H1 (cell line): ENCODE data around the gene ERH. TPM values are rescaled to one million over a fixed set of nuclear protein-coding genes. Genes with fewer than 3 reads are reported as not detected.
A peak's percentile ranks its signal among the peaks of the same experiment; 100 is the strongest.

ENCODE experiments used
- CTCF ChIA-PET: fragments of 300-600 bp; sonication (Branson Sonifier 250); formaldehyde crosslinking; loops from one replicate; lab custom pipeline; 2021; ENCODE audit not compliant: partially characterized antibody; lab: Charles Lee
- POLR2A ChIA-PET: fragments of 300-600 bp; sonication (Branson Sonifier 250); formaldehyde crosslinking; loops from one replicate; lab custom pipeline; 2021; ENCODE audit warnings: inconsistent platforms; ENCODE audit not compliant: partially characterized antibody; lab: Charles Lee
- DNase-seq, 2 experiments: peaks; one replicate each; pipeline versions ENCODE4 v3.0.0 to v3.0.0-alpha.2; 2010 to 2022; ENCODE audit warnings: low spot score in 2 of 2, low read depth in 1 of 2, mixed read lengths in 1 of 2
- FAIRE-seq: peaks from 2 replicates; lab custom pipeline; 2011; peaks lifted over from hg19 to GRCh38; lab: Jason Lieb, UNC
- H2AFZ ChIP-seq: 2 replicates; pipeline ENCODE4 v1.8.1; 2012; ENCODE audit warnings: low read length, inconsistent platforms
- H2AK5ac ChIP-seq: 2 replicates; pipeline ENCODE4 v1.6.1; 2013; ENCODE audit warnings: low read depth, low read length
- H2BK120ac ChIP-seq: replicated peaks from 2 replicates; pipeline ENCODE3; 2013; ENCODE audit warnings: low read depth, low read length, inconsistent platforms
- H2BK12ac ChIP-seq: 2 replicates; pipeline ENCODE4 v1.6.1; 2013; ENCODE audit warnings: low read depth, low read length
- H2BK15ac ChIP-seq: 2 replicates; pipeline ENCODE4 v1.6.1; 2013; ENCODE audit warnings: low read length
- H2BK20ac ChIP-seq: 2 replicates; pipeline ENCODE4 v1.6.1; 2013; ENCODE audit warnings: low read length
- H2BK5ac ChIP-seq: 2 replicates; pipeline ENCODE4 v1.6.1; 2013; ENCODE audit warnings: low read depth, low read length
- H3K14ac ChIP-seq: 2 replicates; pipeline ENCODE4 v1.6.1; 2013; ENCODE audit warnings: inconsistent platforms; ENCODE audit not compliant: insufficient read length
- H3K18ac ChIP-seq: 2 replicates; pipeline ENCODE4 v1.6.1; 2013; ENCODE audit warnings: low read length; ENCODE audit errors: extremely low read depth
- H3K23ac ChIP-seq: 2 replicates; pipeline ENCODE4 v1.6.1; 2013; ENCODE audit warnings: inconsistent platforms; ENCODE audit not compliant: insufficient read length
- H3K23me2 ChIP-seq: 2 replicates; pipeline ENCODE4 v1.6.1; 2013; ENCODE audit warnings: low read depth, low read length
- H3K27ac ChIP-seq: 2 replicates; pipeline ENCODE4 v1.6.1; 2011; ENCODE audit warnings: low read depth, low read length, inconsistent platforms
- H3K27me3 ChIP-seq, 4 experiments: replicated peaks in 1 of 4; 1 replicate in 1 of 4; 2 replicates in 3 of 4; pipeline versions ENCODE4 v1.6.1 to v1.8.1; 2011 to 2013; ENCODE audit warnings: low read length in 3 of 4, mild to moderate bottlenecking in 3 of 4, inconsistent platforms in 2 of 4, mixed read lengths in 2 of 4, moderate library complexity in 1 of 4; ENCODE audit not compliant: control insufficient read depth in 3 of 4, insufficient read depth in 3 of 4; ENCODE audit errors: extremely low read depth in 1 of 4
- H3K36me3 ChIP-seq, 4 experiments: 2 replicates each; pipeline versions ENCODE4 v1.6.1 to v1.8.1; 2011 to 2013; ENCODE audit warnings: mild to moderate bottlenecking in 4 of 4, low read length in 3 of 4, moderate library complexity in 2 of 4, control low read depth in 1 of 4, inconsistent platforms in 1 of 4; ENCODE audit not compliant: insufficient read depth in 4 of 4, control insufficient read depth in 2 of 4
- H3K4ac ChIP-seq: replicated peaks from 2 replicates; pipeline ENCODE3; 2013; ENCODE audit warnings: low read length, low read depth, mixed read lengths, inconsistent platforms; ENCODE audit not compliant: insufficient read length
- H3K4me1 ChIP-seq, 4 experiments: replicated peaks in 1 of 4; 1 replicate in 1 of 4; 2 replicates in 3 of 4; pipeline versions ENCODE4 v1.6.1 to v1.8.1; 2011 to 2013; ENCODE audit warnings: low read length in 3 of 4, inconsistent platforms in 2 of 4, mixed read lengths in 1 of 4; ENCODE audit not compliant: insufficient read depth in 4 of 4, control insufficient read depth in 3 of 4
- H3K4me2 ChIP-seq, 2 experiments: 2 replicates each; pipeline versions ENCODE4 v1.6.1 to v1.8.1; 2011 to 2013; ENCODE audit warnings: low read depth in 2 of 2, low read length in 2 of 2, control low read depth in 1 of 2, inconsistent platforms in 1 of 2, mild to moderate bottlenecking in 1 of 2; ENCODE audit not compliant: insufficient read depth in 1 of 2
- H3K4me3 ChIP-seq, 4 experiments: fragments of 200-600, 300-600 bp in 1 of 4; sonication (generic), shearing (Covaris generic), sonication (Bioruptor Twin) in 1 of 4; 2 replicates each; pipeline versions ENCODE4 v1.5.1 to v1.8.1; 2011 to 2016; ENCODE audit warnings: low read length in 4 of 4, low read depth in 3 of 4, control low read depth in 2 of 4, inconsistent platforms in 2 of 4, mild to moderate bottlenecking in 2 of 4, mixed read lengths in 1 of 4, moderate library complexity in 1 of 4; ENCODE audit not compliant: insufficient read depth in 2 of 4; ENCODE audit errors: extremely low read depth in 1 of 4
- H3K56ac ChIP-seq: replicated peaks from 2 replicates; pipeline ENCODE3; 2013; ENCODE audit warnings: low read depth, mild to moderate bottlenecking, mixed read lengths, low read length, inconsistent platforms; ENCODE audit not compliant: insufficient read length
- H3K79me1 ChIP-seq: 2 replicates; pipeline ENCODE4 v1.6.1; 2013; ENCODE audit warnings: low read depth, low read length, control low read depth
- H3K79me2 ChIP-seq, 2 experiments: 2 replicates each; pipeline versions ENCODE4 v1.6.1 to v1.8.1; 2012 to 2013; ENCODE audit warnings: low read length in 2 of 2, mild to moderate bottlenecking in 2 of 2, inconsistent platforms in 1 of 2; ENCODE audit not compliant: insufficient read depth in 2 of 2, control insufficient read depth in 1 of 2
- H3K9ac ChIP-seq, 4 experiments: replicated peaks in 1 of 4; 1 replicate in 1 of 4; 2 replicates in 3 of 4; pipeline versions ENCODE4 v1.6.1 to v1.8.1; 2011 to 2013; ENCODE audit warnings: low read depth in 3 of 4, low read length in 3 of 4, control low read depth in 2 of 4, mild to moderate bottlenecking in 2 of 4, moderate library complexity in 2 of 4, inconsistent platforms in 1 of 4; ENCODE audit errors: extremely low read depth in 1 of 4
- H3K9me3 ChIP-seq, 2 experiments: 2 replicates each; pipeline versions ENCODE4 v1.6.1 to v1.8.1; 2012 to 2013; ENCODE audit warnings: mild to moderate bottlenecking in 2 of 2, moderate library complexity in 2 of 2, control low read depth in 1 of 2, inconsistent platforms in 1 of 2, low read depth in 1 of 2, low read length in 1 of 2, mixed read lengths in 1 of 2; ENCODE audit not compliant: insufficient read depth in 2 of 2
- H4K20me1 ChIP-seq, 2 experiments: replicated peaks in 1 of 2; 2 replicates each; pipeline versions ENCODE3 to v1.8.1; 2011 to 2013; ENCODE audit warnings: inconsistent platforms in 2 of 2, low read length in 2 of 2, mild to moderate bottlenecking in 1 of 2; ENCODE audit not compliant: insufficient read depth in 2 of 2, control insufficient read depth in 1 of 2
- H4K5ac ChIP-seq: 2 replicates; pipeline ENCODE4 v1.6.1; 2013; ENCODE audit warnings: low read length, low read depth, mixed read lengths, inconsistent platforms; ENCODE audit not compliant: insufficient read length
- H4K8ac ChIP-seq: 2 replicates; pipeline ENCODE4 v1.8.0; 2013; ENCODE audit warnings: mild to moderate bottlenecking, moderate library complexity, low read length, inconsistent platforms; ENCODE audit not compliant: insufficient read depth; ENCODE audit errors: extremely low read depth
- H4K91ac ChIP-seq: replicated peaks from 2 replicates; pipeline ENCODE3; 2013; ENCODE audit warnings: low read length, mixed read lengths, inconsistent platforms; ENCODE audit not compliant: insufficient read length
- BCL11A ChIP-seq, 2 experiments: IDR thresholded peaks; one replicate each; pipeline ENCODE4 v1.6.1; 2011; ENCODE audit warnings: low read depth in 2 of 2, low read length in 2 of 2, mild to moderate bottlenecking in 2 of 2
- BRCA1 ChIP-seq: IDR thresholded peaks from 2 replicates; pipeline ENCODE4 v1.6.1; 2012; ENCODE audit warnings: low read depth, low read length, improper control_type of control experiment
- EZH2 ChIP-seq: fragments of 200-600 bp; sonication (generic); IDR thresholded peaks from 2 replicates; pipeline ENCODE4 v1.7.1; 2012; ENCODE audit warnings: low read depth, mild to moderate bottlenecking, moderate library complexity, low read length, inconsistent platforms; ENCODE audit not compliant: severe bottlenecking
- JUND ChIP-seq: IDR thresholded peaks from 2 replicates; pipeline ENCODE4 v1.6.1; 2011; ENCODE audit warnings: mild to moderate bottlenecking, improper control_type of control experiment, low read length
- POLR2A ChIP-seq, 2 experiments: IDR thresholded peaks; 1 replicate in 1 of 2; 2 replicates in 1 of 2; pipeline ENCODE4 v1.6.1; 2011; ENCODE audit warnings: low read depth in 2 of 2, low read length in 2 of 2, mild to moderate bottlenecking in 2 of 2; ENCODE audit errors: control extremely low read depth in 1 of 2
- USF2 ChIP-seq: IDR thresholded peaks from 2 replicates; pipeline ENCODE4 v1.6.1; 2011; ENCODE audit warnings: low read length, improper control_type of control experiment
- WGBS, 2 experiments: shearing (Covaris generic) in 1 of 2; methylation state at CpG; one replicate each; pipeline versions ENCODE4 v1.1.6 to v1.1.7; 2013 to 2015; ENCODE audit warnings: low lambda C conversion rate in 2 of 2, mixed read lengths in 2 of 2, inconsistent platforms in 1 of 2, low coverage in 1 of 2, missing lambda C conversion rate in 1 of 2; ENCODE audit not compliant: insufficient replicate concordance in 2 of 2, insufficient coverage in 1 of 2, insufficient read length in 1 of 2; ENCODE audit errors: extremely low coverage in 1 of 2, missing lambda C conversion rate in 1 of 2; 5-methylcytosine and 5-hydroxymethylcytosine counted together
- polyA plus RNA-seq, 7 experiments: library from polyadenylated mRNA; depleted of rRNA in 3 of 7; stranded (reverse) in 5 of 7; unstranded in 2 of 7; fragments of >200 nt in 5 of 7; fragments of 200-250 nt in 2 of 7; gene quantifications; 1 replicate in 5 of 7; 2 replicates in 1 of 7; 4 replicates in 1 of 7; pipeline versions ENCODE4 v1.2.1 to v1.2.3, GENCODE V29; 2011 to 2013; ENCODE audit warnings: missing spikeins in 2 of 7, mixed read lengths in 2 of 7
- total RNA-seq: library from RNA; stranded (reverse); fragmentation: NEBNext Ultra II Directional; extraction: Animal tissue kit (Norgen Biotek cat#: 25700); gene quantifications from 2 replicates; pipeline ENCODE4 v1.2.1, GENCODE V29; 2021

Gene ERH
- total and polyA plus RNA-seq, 2 of the 8 experiments (the other 6 are each of a cell fraction or from before 2014, with no cell fraction given) = 329 to 454 TPM

DNA sequence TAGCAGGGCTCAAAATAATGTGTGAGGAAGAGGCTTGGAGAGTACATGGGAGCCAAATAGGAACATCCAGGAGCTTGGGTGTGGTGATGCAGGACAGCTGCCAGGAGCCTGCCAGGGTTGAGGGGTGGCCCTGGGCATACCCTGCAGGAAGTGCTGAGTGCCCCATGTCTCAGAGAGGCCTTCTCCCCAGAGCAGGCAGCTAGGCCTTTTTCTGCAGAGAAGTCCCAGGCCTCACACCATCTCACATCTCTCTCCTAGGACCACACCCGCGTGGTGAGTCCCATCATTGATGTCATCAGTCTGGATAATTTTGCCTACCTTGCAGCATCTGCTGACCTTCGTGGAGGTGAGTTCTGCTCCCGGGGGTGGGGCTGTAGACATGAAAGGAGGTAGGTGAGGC is 66.9 kb downstream of the ERH start:
- Histone ChIP-seq H3K4me2 (no peak overlapping the region), H3K18ac (no peak overlapping the region), H4K5ac (no peak overlapping the region), H2BK20ac (no peak overlapping the region), H3K36me3 (no peaks in the 10 kb centered on the region), H3K23ac (no peak overlapping the region), H3K27me3 (no peaks in the 10 kb centered on the region), H3K56ac (no peak overlapping the region), H4K8ac (no peak overlapping the region), H3K9ac (no peak overlapping the region), H2AFZ (no peak overlapping the region), H3K4ac (no peak overlapping the region), H3K4me1 (peaks cover 0 to 2% (median 0%) of the 10 kb centered on the region in 4 experiments; a peak in 1 of 7 replicates), H3K23me2 (no peaks in the 10 kb centered on the region), H2BK5ac (no peak overlapping the region), H2BK15ac (no peak overlapping the region), H4K91ac (no peak overlapping the region), H4K20me1 (no peaks in the 10 kb centered on the region), H3K79me2 (no peaks in the 10 kb centered on the region), H3K4me3 (no peak overlapping the region), H2BK120ac (no peak overlapping the region), H3K27ac (no peak overlapping the region), H3K79me1 (no peaks in the 10 kb centered on the region), H2AK5ac (no peak overlapping the region), H3K9me3 (no peaks in the 10 kb centered on the region), H2BK12ac (0 out of 2 replicates have a peak overlapping the region, but pooled peaks have one; percentile 27), H3K14ac (no peak overlapping the region)
- no peak for TF ChIP-seq BRCA1
- TF ChIP-seq JUND = no peak
- TF ChIP-seq POLR2A (IDR thresholded peaks at IDR 0.05; ENCODE audit: control extremely low read depth in 1 of 2, low read depth in 2 of 2, low read length in 2 of 2) = no peak
- TF ChIP-seq USF2 = no peak
- TF ChIP-seq EZH2 = no peak
- no peak for TF ChIP-seq BCL11A (IDR thresholded peaks at IDR 0.05; ENCODE audit: low read depth in 2 of 2, low read length in 2 of 2)
- DNase-seq = no peak
- ChIA-PET POLR2A (no interaction called here), CTCF (interaction anchor here (0.8 to 12.0 kb wide), 4 partner anchors 13 to 50 kb away, joined by 3 to 140 read pairs (median 4); no protein-coding TSS in a partner anchor)
- FAIRE-seq = no peak
- 69% methylated on average over 4 of the region's 4 CpGs; no CpG with 5 or more reads in 1 of the 2 experiments for WGBS, 2 experiments
